GM12874 (cell line): ENCODE data around the gene DNAJB11.

ENCODE experiments used
- CTCF ChIP-seq: IDR thresholded peaks from 2 replicates; pipeline ENCODE4 v1.5.1; 2011; ENCODE audit warnings: low read depth, mild to moderate bottlenecking, control low read depth, low read length, moderate library complexity; ENCODE audit not compliant: insufficient read depth

The DNAJB11 gene

DNA sequence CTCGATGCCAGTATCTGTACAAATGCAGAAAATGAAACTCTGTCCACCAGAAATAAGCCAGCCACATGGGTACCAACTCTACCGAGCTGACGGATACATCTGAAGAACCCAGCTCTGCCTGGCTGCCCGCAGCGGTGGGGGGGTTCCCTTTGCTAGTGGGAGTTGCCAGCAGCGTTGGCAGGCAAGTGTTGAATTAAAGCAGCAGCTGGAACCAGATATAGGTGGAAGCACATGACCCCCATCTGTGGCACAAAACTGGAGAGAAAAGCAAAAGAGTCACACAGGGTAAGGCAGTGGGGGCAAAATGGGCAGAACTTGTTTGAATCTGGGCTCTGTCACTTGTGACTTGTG, 44.3 kb upstream of the DNAJB11 start:
- no peak for TF ChIP-seq CTCF

- no peak; the same call in 1 of the 2 replicates for TF ChIP-seq CTCF
These were observed 41.1 kb upstream of the DNAJB11 start for GRCh38 chr3:186529201-186529999.

GRCh38 chr3:186530415-186530814, 40.1 kb upstream of the DNAJB11 start:
- TF ChIP-seq CTCF = no peak

GRCh38 chr3:186532598-186533072, 37.9 kb upstream of the DNAJB11 start:
- no peak for TF ChIP-seq CTCF

DNA sequence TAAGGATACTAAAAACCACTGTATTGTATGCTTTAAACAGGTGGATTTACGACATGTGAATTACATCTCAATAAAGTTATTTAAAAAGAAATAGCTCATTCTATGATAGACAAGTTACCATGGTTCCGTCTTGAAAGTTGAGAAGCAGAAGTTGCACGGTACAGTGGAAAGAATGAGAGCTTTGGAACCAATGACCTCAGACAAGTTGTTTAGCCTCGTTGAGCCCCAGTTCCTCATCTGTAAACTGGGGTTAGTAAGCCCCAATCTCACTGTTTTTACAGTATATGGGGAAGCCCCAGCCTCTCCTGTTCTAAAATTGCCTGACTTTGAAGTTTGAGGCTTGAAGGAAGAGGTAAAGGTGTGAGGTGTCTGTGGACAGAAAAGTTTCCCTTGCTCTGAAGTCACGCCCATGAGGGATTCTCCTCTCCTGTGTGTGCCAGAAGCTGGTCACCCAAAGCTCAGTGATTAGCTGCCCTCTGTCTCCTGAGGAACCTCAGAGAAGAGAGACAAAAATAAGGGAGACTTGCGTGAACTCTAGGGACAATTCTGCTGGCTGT, 36.3 kb upstream of the DNAJB11 start:
- no peak for TF ChIP-seq CTCF

GRCh38 chr3:186536883-186537844, 33.4 kb upstream of the DNAJB11 start:
- no peak for TF ChIP-seq CTCF

- TF ChIP-seq CTCF = no peak
These were observed 31.7 kb upstream of the DNAJB11 start for GRCh38 chr3:186538779-186539178.
